PFSK-1 (cell line): ENCODE data around the gene NISCH.

Experiments used
- FOXP2 ChIP-seq: optimal IDR thresholded peaks from 2 replicates; pipeline ENCODE3; 2011; ENCODE audit warnings: borderline replicate concordance, control low read depth, inconsistent platforms; ENCODE audit not compliant: insufficient read depth; ENCODE audit errors: extremely low read length, extremely low read depth
- POLR2AphosphoS5 ChIP-seq: IDR thresholded peaks from 2 replicates; pipeline ENCODE4 v1.6.1; 2012; ENCODE audit warnings: low read depth, mild to moderate bottlenecking, control low read depth, low read length, moderate library complexity
- SIN3A ChIP-seq: IDR thresholded peaks from 2 replicates; pipeline ENCODE4 v1.6.1; 2012; ENCODE audit warnings: mild to moderate bottlenecking, low read length, moderate library complexity, borderline replicate concordance; ENCODE audit not compliant: insufficient read depth
- TAF1 ChIP-seq: IDR thresholded peaks from 2 replicates; pipeline ENCODE4 v1.6.1; 2012; ENCODE audit warnings: low read length, control low read depth, borderline replicate concordance; ENCODE audit not compliant: insufficient read depth
- TF ChIP-seq, protein P1 (sequence below), 2 experiments: IDR thresholded peaks; 2 replicates each; pipeline versions ENCODE4 v1.6.1 to v1.8.0; 2011 to 2012; ENCODE audit warnings: low read depth in 2 of 2, low read length in 2 of 2, control low read depth in 1 of 2, inconsistent platforms in 1 of 2, mild to moderate bottlenecking in 1 of 2, moderate library complexity in 1 of 2; ENCODE audit not compliant: insufficient read depth in 1 of 2

The NISCH gene

DNA sequence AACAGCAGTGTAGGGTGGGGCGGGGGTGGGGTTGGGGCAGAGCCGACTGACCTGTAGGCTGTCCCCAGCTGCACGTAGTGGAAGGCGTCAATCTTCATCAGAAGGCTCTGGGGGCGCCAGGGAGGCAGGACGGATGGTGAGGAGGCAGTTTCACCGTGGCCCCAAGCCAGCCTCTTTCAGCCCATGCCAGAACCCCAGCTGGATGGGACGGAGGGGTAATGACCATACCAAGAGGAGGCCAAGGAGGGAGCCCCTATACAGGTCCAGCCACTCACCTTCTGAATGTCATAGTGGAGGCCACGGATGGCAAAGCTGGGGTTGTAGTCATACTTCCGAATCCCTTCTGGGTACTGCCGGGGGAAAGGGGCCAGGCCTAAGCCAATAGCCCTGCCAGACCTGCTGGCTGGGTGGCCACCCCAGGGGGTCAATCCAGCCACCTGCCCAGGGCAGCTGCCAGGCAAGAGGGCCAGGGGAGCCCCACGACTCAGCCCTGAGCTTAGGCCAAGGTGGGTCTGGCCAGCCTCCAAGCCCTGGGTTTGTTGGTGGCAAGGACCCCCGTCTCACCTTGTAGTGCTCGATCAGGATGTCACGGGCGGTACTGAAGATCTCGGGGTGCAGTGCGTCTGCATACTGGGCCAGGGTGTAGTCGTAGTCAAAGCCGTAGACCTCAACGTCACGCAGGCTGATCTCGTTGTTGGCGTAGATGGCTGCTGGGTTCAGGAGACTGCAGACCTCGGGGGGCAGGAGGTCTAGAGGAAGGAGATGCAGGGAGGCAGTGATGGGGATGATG is 73.4 kb downstream of the NISCH start:
- TF ChIP-seq POLR2AphosphoS5 (no peak), SIN3A (no peak), FOXP2 (no peak), TAF1 (no peak)
- TF ChIP-seq, protein P1, sequence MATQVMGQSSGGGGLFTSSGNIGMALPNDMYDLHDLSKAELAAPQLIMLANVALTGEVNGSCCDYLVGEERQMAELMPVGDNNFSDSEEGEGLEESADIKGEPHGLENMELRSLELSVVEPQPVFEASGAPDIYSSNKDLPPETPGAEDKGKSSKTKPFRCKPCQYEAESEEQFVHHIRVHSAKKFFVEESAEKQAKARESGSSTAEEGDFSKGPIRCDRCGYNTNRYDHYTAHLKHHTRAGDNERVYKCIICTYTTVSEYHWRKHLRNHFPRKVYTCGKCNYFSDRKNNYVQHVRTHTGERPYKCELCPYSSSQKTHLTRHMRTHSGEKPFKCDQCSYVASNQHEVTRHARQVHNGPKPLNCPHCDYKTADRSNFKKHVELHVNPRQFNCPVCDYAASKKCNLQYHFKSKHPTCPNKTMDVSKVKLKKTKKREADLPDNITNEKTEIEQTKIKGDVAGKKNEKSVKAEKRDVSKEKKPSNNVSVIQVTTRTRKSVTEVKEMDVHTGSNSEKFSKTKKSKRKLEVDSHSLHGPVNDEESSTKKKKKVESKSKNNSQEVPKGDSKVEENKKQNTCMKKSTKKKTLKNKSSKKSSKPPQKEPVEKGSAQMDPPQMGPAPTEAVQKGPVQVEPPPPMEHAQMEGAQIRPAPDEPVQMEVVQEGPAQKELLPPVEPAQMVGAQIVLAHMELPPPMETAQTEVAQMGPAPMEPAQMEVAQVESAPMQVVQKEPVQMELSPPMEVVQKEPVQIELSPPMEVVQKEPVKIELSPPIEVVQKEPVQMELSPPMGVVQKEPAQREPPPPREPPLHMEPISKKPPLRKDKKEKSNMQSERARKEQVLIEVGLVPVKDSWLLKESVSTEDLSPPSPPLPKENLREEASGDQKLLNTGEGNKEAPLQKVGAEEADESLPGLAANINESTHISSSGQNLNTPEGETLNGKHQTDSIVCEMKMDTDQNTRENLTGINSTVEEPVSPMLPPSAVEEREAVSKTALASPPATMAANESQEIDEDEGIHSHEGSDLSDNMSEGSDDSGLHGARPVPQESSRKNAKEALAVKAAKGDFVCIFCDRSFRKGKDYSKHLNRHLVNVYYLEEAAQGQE (IDR thresholded peaks at IDR 0.05; ENCODE audit: insufficient read depth in 1 of 2, low read depth in 2 of 2, low read length in 2 of 2), result no peak

DNA sequence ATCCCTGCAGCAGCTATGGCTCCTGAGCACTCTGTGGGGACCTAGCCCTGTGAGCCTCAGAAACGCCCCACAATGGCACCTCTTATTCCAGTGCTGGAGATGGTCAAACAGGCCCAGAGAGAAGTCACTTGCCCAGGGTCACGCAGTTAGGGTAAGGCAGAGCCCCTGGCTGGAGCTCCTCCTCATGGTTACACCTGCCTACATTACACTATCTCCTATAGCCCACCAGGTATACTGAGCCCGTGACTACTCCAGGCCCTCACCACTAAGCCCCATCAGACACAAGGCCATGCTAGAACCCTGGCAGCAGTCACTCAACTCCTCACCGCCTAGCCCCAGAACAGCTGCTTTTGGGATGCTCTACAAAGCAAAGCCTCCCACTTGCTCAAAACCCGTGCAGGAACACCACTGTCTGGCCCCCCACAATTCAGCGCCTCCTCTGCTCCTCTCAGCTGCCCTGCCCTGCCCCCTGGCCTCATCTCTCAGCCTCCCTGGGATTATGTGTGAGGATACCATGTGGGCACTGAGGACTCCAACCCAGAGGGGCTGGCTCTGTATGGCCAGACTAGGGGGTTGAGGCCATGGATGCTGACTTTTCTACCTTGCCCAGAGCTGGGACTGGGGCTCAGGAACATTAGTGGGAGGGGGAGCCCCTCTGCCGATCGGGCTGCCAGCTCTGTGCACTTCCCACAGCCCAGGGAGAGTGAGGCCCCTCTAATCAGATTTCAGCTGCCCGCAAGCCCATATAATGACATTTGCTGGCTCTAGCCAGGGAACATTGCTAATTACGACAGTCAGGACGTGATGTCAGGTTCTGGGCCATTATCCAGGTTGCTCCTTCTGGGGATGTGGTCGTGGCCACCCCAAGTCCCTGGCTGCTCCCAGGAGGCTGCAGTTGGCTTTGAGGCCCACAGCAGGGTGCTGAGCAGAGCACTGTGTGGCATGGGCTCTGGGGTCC is 74.3 kb downstream of the NISCH start:
- no peak for TF ChIP-seq TAF1
- no peak for TF ChIP-seq FOXP2
- TF ChIP-seq SIN3A, result no peak
- no peak for TF ChIP-seq POLR2AphosphoS5
- TF ChIP-seq, protein P1 (IDR thresholded peaks at IDR 0.05; ENCODE audit: insufficient read depth in 1 of 2, low read depth in 2 of 2, low read length in 2 of 2), result no peak

DNA sequence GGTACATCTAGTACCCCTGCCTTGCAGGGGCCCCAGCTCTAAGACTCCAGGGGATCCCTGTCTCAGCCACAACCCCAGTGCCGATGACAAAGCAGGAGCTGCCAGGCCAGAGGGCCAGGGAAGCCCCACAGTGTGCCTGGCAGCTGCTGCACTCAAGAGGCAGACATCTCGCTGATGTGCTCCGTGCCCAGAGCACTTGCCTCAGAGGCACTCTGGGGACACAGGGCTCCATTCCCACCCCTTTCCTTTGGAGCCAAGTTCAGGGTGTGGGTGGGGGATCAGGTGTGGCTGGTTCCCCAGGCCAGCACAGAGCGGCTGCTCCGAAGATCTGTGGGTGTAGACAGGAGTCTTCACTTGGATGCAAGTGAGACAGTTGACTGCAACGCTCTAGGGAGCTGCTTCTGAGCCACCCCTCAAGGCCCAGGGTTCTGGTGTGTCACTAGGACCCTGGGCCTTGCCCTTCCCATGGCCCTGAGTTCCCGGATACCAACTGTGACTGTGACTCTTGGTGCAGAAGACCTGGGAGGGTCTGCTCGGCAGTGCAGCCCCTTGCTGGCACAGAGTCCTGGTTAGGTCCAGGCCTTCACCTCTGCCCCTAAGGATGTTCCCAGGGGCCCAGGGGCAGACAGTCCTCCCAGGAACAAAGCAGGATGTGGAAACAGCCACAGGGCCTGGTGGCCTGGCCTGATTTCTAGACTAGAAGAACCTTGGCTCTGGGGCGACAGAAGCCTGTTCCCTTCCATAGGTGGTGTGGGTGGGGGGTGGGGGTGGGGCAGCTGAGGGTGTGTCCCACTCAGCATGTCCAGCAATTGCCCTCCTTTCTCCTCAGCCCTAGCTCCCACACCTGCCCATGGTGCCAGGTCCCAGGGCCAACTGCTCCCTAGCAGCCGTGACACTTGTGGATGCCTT is 75.8 kb downstream of the NISCH start:
- TF ChIP-seq TAF1, result no peak
- no peak for TF ChIP-seq SIN3A
- TF ChIP-seq POLR2AphosphoS5, result no peak
- TF ChIP-seq FOXP2, result no peak
- TF ChIP-seq, protein P1 (IDR thresholded peaks at IDR 0.05; ENCODE audit: insufficient read depth in 1 of 2, low read depth in 2 of 2, low read length in 2 of 2), result no peak

DNA sequence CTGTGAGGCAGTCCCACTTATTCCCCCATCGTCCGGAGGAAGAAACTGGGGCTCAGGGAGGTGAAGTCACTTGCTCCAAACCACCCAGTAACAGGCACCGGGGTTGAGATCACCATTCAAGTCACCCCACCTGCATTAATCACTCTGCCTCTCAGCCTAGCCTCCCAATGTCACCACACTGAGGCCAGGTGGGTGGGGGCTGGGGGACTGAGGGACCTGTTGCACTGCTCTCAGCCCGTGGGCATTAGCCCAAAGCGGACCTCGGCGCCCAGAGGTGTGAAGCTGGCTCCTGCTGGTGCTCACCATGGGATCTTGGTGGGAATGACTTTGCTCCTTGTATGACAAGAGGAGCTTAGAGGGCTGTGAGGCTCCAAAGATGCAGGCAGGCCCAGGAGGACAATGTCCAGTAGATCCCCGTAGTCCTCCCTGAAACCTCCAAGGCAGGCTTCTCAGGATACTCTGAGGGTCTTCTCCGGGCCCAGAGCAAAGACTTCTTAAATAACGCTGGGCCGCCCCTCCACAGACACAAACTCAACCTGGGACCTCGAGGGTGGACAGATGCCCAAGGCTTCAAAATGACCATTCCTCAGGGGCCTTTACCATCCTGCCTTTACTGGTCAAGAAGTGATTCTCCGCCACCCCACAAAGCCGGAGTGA is 76.6 kb downstream of the NISCH start:
- no peak for TF ChIP-seq POLR2AphosphoS5

DNA sequence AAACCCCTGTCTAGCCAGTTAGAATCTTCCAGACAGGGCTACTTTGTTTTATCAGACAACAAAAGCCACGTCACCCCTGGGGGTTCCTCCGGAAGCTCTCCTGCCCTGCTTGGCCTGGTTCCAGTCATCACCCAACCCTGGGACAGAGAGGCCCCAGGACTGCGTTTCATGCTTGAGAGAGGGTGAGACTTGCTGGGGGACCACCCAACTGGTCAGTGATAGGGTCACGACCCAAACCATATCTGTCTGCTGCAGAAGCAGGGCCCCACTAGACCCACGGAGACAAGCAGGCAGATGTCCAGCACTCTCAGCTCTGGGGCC is 77.1 kb downstream of the NISCH start:
- TF ChIP-seq, protein P1 (IDR thresholded peaks at IDR 0.05; ENCODE audit: insufficient read depth in 1 of 2, low read depth in 2 of 2, low read length in 2 of 2), result no peak
- no peak for TF ChIP-seq TAF1
- no peak for TF ChIP-seq POLR2AphosphoS5
- no peak for TF ChIP-seq SIN3A
